Calu3 (cell line): Measurements from ENCODE around the gene PLK3. TPM values are rescaled to one million over a fixed set of nuclear protein-coding genes. Genes with fewer than 3 reads are reported as not detected.
A peak's percentile ranks its signal among the peaks of the same experiment; 100 is the strongest.

ENCODE experiments used
- BruUV-seq: library from RNA; stranded (reverse); fragments of 400-500 nt; replicated peaks from 2 replicates; lab custom pipeline; 2021; lab: Mats Ljungman, UMichigan
- CTCF ChIA-PET: fragments of 300-600 bp; sonication (Branson Sonifier 250); formaldehyde crosslinking; loops from one replicate; lab custom pipeline; 2022; ENCODE audit warnings: antibody characterized with exemption; lab: Charles Lee
- DNase-seq: peaks from one replicate; pipeline ENCODE4 v3.0.0; 2022
- H3K27ac Mint-ChIP-seq: one replicate; pipeline ENCODE4 v1.8.0; 2022; ENCODE audit warnings: mixed read lengths; ENCODE audit not compliant: unreplicated experiment
- H3K27me3 Mint-ChIP-seq: one replicate; pipeline ENCODE4 v1.8.0; 2022; ENCODE audit warnings: mixed read lengths; ENCODE audit not compliant: unreplicated experiment
- H3K36me3 Mint-ChIP-seq: one replicate; pipeline ENCODE4 v1.8.0; 2022; ENCODE audit warnings: mild to moderate bottlenecking, moderate library complexity, mixed read lengths; ENCODE audit not compliant: insufficient read depth, unreplicated experiment
- H3K4me1 Mint-ChIP-seq: one replicate; pipeline ENCODE4 v1.8.0; 2022; ENCODE audit warnings: mild to moderate bottlenecking, low read depth, mixed read lengths; ENCODE audit not compliant: unreplicated experiment
- H3K4me3 Mint-ChIP-seq: one replicate; pipeline ENCODE4 v1.8.0; 2022; ENCODE audit warnings: mild to moderate bottlenecking, low read depth, moderate library complexity, mixed read lengths; ENCODE audit not compliant: unreplicated experiment
- H3K9me3 Mint-ChIP-seq: one replicate; pipeline ENCODE4 v1.8.0; 2022; ENCODE audit warnings: low read depth, mixed read lengths; ENCODE audit not compliant: unreplicated experiment
- intact Hi-C: fragments of 100-400 bp; cut with micrococcal nuclease; formaldehyde crosslinking; loops from one replicate; pipeline ENCODE4 v1.10.0; 2022; ENCODE audit not compliant: unreplicated experiment
- total RNA-seq: library from RNA; stranded (reverse); gene quantifications from 2 replicates; pipeline ENCODE4 v1.2.3, GENCODE V29; 2022
- TF ChIP-seq, protein P1 (sequence below): fragments of 200-600 bp; IDR thresholded peaks from one replicate; pipeline ENCODE4 v1.8.0; 2022; ENCODE audit warnings: antibody characterized with exemption; ENCODE audit not compliant: unreplicated experiment

The PLK3 gene
- total RNA-seq, 1 experiment from 2014 or later = 15.6 TPM

DNA sequence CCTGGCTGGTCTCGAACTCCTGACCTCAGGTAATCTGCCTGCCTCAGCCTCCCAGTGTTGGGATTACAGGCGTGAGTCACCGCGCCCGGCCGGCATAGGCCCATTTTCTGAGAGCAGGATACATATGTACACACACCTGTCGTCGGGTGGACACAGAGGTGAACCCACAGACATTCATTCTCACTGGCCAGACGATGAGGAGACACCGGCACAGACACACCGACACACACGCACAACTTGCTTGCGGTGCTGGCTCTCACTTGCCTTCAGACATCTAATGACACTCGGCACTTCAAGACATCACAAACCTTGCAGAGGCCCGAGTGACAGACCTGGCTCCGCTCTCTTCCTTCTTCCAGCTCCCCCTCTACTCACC, 42.3 kb downstream of the PLK3 start:
- H3K4me1 Mint-ChIP-seq = no peaks in the 10 kb centered on the region
- CTCF ChIA-PET = interaction anchor here (0.8 to 1.3 kb wide), 3 partner anchors 42 to 94 kb away, joined by 3 to 4 read pairs (median 3); partner anchors contain the start of gene PLK3
- H3K9me3 Mint-ChIP-seq = no peaks in the 10 kb centered on the region
- H3K27ac Mint-ChIP-seq = no peak overlapping the region
- no TSS peak for BruUV-seq
- peaks cover 13% of the 10 kb centered on the region for H3K36me3 Mint-ChIP-seq
- DNase-seq = no peak
- TF ChIP-seq, protein P1, sequence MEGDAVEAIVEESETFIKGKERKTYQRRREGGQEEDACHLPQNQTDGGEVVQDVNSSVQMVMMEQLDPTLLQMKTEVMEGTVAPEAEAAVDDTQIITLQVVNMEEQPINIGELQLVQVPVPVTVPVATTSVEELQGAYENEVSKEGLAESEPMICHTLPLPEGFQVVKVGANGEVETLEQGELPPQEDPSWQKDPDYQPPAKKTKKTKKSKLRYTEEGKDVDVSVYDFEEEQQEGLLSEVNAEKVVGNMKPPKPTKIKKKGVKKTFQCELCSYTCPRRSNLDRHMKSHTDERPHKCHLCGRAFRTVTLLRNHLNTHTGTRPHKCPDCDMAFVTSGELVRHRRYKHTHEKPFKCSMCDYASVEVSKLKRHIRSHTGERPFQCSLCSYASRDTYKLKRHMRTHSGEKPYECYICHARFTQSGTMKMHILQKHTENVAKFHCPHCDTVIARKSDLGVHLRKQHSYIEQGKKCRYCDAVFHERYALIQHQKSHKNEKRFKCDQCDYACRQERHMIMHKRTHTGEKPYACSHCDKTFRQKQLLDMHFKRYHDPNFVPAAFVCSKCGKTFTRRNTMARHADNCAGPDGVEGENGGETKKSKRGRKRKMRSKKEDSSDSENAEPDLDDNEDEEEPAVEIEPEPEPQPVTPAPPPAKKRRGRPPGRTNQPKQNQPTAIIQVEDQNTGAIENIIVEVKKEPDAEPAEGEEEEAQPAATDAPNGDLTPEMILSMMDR = no peak
- intact Hi-C loops = no loop called here
- H3K27me3 Mint-ChIP-seq = no peaks in the 10 kb centered on the region
- H3K4me3 Mint-ChIP-seq = peak overlapping the region; percentile 74

DNA sequence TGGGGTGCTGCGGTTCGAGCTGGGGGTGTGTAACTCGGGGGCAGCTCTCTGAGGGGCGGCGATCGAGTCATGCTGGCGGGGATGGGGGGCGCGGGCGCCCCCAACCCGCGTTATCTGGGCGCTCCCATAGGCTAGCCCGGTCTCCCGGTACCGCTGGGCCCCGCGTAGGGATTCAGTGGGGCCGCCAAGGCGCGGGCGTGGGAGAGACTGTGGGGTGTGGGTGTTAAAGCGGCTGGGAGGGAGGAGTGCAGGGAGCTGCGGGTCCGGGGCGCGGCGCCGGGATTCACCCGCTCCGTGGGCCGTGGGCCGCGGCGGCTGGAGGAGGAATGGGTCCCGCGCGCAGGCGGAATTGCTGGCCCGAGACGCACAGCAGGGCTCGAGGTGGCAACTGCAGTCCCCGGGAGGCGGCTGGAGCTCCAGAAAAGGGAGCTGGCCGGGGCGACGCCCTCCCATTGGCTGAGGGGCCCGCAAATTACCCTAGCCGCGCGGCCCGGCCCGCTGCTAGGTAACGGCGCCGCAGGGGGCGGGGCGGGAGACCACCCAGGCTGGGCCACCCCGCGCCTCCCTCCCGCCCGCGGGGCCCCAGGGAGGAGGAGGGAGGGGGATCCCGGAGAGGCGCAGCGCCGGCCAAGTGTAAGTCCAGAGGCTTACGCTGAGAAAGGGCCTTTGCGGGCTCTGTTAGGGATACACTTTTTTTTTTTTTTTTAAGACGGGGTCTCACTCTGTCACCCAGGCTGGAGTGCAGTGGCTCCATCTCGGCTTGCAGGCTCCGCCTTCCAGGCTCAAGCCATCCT, 42.9 kb downstream of the PLK3 start, which contains the start of gene PTCH2:
Gene PTCH2, minus strand, starts transcription at position 392 of the 794 bp plus-strand sequence. Its CDS starts 321 bp downstream, at position 71.
- peak; percentile 47 for DNase-seq
- TF ChIP-seq, protein P1 = no peak
- H3K27me3 Mint-ChIP-seq = no peaks in the 10 kb centered on the region
- no TSS peak for BruUV-seq
- no peaks in the 10 kb centered on the region for H3K9me3 Mint-ChIP-seq
- CTCF ChIA-PET = interaction anchor here (0.7 to 1.3 kb wide), 7 partner anchors 29 to 128 kb away, joined by 3 to 6 read pairs (median 4); partner anchors contain the start of gene PLK3
- H3K4me1 Mint-ChIP-seq = no peaks in the 10 kb centered on the region
- intact Hi-C loops = no loop called here
- H3K27ac Mint-ChIP-seq = no peak within 1 kb of the TSS
- peaks cover 13% of the 10 kb centered on the region for H3K36me3 Mint-ChIP-seq
- peak within 1 kb of the TSS; percentile 74 for H3K4me3 Mint-ChIP-seq

DNA sequence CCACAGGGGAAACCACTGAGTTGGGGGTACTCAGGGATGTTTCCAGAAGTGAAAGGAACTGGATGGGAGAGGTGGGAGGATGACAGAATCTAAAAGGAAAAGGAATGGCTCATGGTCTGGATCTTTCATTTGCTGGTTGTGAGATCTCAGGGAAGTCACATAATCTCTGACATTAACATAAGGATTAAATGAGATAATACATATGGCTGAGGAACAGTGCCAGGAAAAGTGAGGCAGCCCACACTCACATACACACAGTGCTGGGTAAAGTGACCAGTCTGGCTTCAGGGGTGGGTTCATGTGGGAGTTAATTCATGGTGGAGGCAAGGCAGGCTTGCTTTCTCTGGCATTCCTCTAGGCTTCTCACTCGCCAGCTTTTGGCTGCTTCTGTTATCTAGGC, 46.8 kb downstream of the PLK3 start:
- intact Hi-C loops = no loop called here
- TF ChIP-seq, protein P1 = no peak
- no TSS peak for BruUV-seq
- Mint-ChIP-seq H3K4me3 (no peak overlapping the region), H3K36me3 (peaks cover 9% of the 10 kb centered on the region), H3K27ac (no peak overlapping the region), H3K9me3 (no peaks in the 10 kb centered on the region), H3K4me1 (peaks cover 17% of the 10 kb centered on the region), H3K27me3 (no peaks in the 10 kb centered on the region)
- CTCF ChIA-PET = no interaction called here
- no peak for DNase-seq

DNA sequence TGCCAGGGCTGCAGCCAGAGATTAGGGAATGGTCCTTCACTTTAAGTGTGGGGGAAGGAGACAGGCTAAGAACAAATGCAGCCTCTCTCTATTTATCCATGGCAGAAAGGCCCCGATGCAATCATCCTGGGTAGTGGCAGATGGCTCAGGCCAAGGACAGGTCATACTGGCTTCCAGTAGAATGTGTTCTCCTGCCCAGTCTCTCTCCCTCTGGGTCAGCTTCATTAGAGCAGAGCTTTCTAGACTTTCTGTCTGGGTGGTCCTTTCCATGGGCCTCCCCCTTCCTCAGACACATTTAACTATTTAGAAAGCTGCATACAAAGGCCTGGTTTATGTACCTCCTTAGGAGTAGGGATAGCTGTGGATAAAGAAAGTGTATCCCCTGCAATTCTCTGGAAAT, 47.7 kb downstream of the PLK3 start:
- no peaks in the 10 kb centered on the region for H3K27me3 Mint-ChIP-seq
- H3K9me3 Mint-ChIP-seq = no peaks in the 10 kb centered on the region
- TF ChIP-seq, protein P1 = no peak
- no TSS peak for BruUV-seq
- no peak for DNase-seq
- H3K4me3 Mint-ChIP-seq = no peak overlapping the region
- intact Hi-C loops = no loop called here
- CTCF ChIA-PET = interaction anchor here (0.6 kb wide), 1 partner anchor 22 kb away, joined by 4 read pairs; no protein-coding TSS in a partner anchor
- peaks cover 2% of the 10 kb centered on the region for H3K36me3 Mint-ChIP-seq
- peaks cover 17% of the 10 kb centered on the region for H3K4me1 Mint-ChIP-seq
- no peak overlapping the region for H3K27ac Mint-ChIP-seq
